Measurements from ENCODE around the gene OGFOD1.
A peak's percentile ranks its signal among the peaks of the same experiment; 100 is the strongest.

OGFOD1 gene

DNA sequence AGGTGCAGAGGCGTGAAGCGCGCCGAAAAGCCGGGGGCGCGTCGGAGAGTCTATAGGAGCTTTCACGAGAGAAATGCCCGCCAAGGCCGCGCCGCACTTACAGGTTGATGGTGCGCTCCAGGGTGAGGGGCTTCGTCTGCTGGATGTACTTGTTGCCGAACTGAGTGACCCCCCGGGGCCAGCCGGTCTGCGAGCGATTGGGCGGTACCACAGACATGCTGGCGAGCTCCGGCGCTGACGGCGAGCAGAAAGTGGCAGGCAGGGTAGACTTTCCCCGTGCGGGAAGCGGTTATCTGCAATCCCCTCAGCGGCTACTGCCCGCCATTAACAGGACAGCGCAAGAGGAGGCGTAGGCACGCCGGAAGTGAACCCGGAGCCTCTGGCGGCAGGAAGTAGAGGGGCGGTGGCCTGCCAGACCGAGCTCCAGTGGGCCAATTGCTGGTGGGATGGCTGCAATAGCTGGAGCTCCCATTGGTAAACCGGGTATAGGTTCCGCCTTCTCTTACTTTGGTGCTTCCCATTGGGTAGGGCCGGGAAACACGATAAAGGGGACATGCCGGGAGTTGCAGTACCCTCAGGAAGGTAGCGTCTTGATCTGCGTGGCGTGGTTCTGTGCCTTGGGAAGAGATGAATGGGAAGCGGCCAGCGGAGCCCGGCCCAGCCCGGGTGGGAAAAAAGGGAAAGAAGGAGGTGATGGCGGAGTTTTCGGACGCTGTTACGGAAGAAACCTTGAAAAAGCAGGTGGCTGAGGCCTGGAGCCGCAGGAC is at the start of gene OGFOD1, which contains the start of gene NUDT21:
OGFOD1 (plus strand) TSS at position 569 of the 767 bp plus-strand sequence; CDS start at position 628, 59 bp downstream.
NUDT21 (minus strand) TSS at position 347 of the 767 bp plus-strand sequence; CDS start at position 217, 130 bp downstream.
- DNase-seq, result peak; percentile 97

DNA sequence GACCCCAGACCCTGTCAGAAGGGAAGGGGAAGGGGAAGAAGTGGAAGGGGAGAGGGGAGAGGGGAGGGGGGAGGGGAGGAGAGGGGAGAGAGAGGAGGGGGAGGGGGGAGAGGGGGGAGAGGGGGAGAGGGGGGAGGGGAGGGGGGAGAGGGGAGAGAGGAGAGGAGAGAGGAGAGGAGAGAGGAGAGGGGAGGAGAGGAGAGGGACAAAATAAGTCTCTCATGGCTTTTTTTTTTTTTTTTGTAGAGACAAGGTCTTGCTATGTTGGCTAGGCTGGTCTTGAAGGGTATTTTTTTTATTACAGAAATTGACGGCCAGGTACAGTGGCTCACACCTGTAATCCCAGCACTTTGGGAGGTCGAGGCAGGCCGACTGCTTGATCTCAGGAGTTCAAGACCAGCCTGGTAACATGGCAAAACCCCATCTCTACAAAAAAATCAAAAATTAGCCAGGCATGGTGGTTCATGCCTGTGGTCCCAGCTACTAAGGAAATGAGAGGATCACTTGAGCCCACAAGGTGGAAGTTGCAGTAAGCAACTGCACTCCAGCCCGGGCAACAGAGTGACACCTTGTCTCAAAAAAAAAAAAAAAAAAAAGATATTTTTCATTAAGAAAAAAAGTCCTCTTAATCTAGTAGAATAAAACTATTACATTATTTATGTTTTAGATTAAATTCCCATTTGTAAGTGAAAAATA is 45.2 kb upstream of the OGFOD1 start:
- no peak for DNase-seq

DNA sequence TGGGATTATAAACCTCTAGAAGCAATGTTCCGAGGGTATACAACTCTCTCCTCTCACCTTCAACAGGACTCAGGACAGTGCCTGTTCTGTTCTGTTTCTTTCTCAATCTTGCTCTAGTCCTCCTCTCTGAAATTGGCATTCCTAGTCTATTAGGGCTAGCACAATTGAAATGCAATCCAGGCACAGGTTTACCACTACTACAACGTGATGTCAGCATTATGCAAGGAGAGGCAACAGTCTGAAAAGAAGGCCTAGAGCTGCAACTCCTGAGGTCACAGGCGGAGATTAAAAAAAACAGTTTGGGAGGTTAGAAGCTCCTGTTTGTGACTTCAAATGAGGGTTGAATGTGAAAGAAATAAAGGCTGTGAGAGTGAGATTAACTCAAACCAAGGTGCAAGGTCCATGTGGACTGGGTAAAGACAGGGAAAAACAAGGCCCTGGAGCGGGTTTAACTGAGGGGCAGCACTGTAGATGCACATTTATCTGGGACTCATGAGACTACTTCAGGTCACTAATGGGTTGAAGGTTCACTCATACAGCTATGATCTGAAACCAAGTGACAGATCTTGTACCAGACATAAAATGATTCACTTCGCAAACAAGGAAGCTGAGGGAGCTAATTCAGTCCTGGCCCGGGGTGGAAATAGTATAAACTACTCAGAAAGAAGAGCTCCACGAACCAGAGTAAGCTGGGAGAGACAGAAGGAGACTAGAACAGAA is 42.8 kb upstream of the OGFOD1 start:
- DNase-seq, result no peak

DNA sequence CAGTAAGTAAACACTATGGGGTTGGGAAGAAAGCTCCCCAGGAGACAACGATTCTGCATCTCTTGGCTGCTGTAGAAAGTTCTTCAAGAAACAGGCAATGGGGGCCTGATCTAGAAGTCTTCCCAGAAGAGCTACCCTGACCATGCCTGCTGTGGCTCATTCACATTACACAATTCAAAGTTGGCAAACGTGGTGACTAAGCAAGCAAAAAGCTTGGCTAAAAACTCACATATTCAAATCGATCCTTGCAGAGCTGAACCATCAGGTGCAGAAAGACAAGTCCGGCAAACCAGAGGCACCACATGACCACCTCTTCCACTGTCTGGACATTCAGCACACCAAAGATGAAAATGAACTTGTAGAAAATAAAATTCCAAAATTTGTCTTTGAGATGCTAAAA is 42.2 kb upstream of the OGFOD1 start:
- no peak for DNase-seq

DNA sequence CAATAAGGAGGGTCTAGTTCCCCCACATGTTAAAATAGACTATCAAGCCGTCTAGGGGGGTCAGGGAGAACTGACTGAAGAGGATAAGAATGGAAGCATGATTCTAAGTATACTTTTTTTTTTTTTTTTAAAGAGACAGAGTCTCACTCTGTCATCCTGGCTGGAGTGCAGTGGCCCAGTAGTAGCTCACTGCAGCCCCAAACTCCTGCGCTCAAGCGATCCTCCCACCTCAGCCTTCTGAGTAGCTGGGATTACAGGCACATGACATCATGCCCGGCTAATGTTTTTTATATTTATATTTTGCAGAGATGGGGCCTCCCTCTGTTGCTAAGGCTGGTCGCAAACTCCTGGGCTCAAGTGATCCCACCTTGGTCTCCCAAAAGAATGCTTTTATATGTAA is 40.2 kb upstream of the OGFOD1 start:
- peak; percentile 35 for DNase-seq

DNA sequence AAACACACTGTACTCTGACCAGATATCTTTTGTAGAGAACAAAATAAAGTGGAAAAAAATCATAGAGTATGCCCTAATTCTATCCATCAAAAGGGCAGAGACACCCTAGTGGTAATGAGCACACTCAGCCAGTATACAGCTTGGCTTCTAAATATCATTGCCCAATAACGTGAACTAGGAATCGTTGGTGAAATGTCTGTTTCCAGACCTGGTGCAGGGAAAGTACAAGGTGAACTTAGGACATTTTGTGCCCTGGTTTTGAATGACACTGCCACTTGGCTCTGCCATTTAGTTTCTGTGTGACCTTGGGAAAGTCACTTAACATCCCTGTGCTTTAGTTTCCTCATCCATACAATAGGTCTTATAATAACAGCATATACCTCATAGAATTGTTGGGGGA is 39.7 kb upstream of the OGFOD1 start:
- DNase-seq, result no peak

DNA sequence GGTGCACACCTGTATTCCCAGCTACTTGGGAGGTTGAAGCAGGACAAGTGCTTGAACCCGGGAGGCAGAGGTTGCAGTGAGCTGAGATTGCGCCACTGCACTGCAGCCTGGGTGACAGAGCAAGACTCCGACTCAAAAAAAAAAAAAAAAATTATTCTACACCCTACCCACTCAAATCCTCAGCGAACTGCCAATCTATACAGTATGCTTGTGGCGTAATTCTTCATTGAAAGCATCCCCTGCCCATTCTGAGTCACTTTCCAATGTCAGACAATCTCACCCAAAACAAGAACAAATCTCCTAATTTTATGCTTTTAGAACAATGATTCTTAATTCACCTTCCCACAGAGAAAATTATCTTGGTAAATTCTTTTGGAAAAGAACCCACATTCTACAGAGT is 38.0 kb upstream of the OGFOD1 start:
- no peak for DNase-seq

DNA sequence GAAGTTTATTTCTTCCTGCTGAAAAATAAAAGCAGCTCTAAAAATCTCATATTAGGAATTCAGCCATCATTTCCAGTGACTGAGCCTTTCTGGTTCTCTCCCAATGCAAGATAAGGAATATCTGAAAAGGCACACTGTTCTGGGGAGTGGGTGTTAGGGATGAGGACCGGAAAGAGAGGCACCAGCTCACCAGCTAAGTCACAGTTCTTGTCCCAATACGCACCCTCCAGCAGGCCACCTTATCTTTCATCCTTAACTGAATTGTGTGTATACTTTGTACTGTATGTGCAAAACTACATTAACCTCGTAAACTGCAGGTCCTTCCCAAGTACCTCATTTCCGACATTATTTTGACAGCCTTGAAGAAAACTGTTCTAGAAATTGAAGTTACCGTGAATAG is 37.0 kb upstream of the OGFOD1 start:
- no peak for DNase-seq

DNA sequence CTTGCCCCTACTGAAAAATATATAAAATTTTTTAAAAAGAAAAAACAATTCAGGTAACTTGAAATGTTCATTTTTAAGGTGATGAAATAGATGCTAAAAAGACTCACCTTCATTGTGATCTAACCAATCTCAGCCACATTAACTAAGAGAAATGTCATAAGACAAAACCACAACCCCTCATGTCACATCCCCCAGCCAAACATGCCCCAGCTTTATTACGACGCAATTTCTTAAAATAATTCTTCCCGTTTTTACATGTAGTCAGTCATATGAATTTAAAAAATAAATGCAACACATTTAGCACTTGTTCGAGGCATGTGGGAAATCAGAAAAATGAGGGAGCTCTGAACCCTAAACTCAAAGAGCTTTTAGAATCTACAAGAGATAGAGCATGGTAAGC is 35.5 kb upstream of the OGFOD1 start:
- no peak for DNase-seq

DNA sequence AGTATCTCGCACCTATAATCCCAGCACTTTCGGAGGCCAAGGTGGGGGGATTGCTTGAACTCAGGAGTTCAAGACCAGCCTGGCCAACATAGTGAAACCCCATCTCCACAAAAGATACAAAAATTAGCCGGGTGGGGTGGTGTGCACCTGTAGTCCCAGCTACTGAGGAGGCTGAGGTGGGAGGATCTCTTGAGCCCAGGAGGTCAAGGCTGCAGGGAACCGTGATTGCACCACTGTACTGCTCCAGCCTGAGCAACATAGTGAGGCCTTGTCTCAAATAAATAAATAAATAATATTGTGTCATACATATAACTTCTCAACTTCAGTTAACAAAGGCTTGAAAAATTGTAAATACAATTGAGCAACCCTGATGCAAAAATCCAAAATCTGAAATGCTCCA is 34.2 kb upstream of the OGFOD1 start:
- DNase-seq, result no peak

DNA sequence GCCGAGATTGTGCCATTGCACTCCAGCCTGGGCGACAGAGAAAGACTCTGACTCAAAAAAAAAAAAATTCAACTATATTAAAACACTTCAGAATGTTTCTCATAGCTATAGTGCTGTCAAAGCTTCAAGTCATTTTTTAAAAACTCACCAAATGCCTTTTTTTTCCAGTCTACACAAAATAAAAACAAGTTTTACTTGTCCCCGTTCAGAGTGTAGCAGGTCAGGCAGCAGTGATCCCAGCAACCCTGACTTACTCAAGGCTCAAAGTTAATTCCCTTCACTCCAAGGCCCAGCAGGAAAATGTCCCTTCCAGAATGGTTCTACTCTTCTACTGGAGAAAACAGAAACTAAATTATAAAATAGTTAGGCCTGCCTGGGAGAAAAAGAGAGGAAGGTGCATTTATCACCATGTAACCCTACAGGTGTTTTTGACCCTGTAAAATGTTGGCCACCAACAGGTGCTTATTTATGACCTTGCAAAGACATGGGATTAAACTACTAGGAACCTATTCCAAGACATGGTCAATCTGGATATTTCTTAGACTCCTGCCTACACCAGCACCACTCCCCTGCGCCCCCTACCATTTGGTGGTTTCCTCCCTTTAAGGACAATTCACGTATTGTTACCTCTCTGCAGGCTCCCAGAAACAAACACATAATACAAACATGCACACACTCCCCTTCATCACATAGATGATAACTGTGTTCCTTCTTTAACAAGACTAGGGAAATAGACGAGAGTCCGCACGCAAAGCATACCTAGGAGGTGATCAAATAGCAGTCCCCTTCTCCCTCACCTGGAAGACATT is 31.4 kb upstream of the OGFOD1 start:
- no peak for DNase-seq

DNA sequence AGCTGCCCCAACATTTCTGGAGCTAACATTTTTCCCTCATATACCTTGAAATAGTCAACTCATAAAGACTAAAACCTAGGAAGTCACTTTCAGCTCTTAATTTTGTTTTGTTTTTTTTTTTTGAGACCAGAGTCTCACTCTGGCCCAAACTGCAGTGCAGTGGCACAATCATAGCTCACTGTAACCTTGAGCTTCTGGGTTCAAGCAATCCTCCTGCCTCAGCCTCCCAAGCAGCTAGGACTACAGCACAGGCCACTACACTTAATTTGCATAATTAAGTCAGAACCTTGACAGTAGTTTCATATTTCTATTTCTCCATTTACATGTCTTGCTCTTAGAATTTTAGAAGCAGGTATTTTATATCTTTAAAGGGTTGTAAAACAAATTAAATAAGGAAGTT is 30.7 kb upstream of the OGFOD1 start:
- DNase-seq, result no peak

DNA sequence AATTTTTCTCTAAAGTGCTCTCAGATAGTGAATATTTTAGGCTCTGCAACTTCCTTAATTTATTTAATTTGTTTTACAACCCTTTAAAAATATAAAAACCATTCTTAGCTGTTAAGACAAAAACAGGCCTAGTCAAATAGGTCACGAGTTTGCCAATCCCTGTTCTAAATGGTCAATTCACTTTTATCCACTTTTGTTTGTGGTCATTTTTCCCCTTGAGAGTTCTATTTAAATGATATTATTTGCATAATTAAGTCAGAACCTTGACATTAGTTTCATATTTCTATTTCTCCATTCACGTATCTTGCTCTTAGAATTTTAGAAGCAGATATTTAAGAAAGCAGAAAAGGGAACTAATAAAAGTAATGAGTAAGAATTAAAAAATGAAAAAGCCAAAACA is 30.0 kb upstream of the OGFOD1 start:
- no peak for DNase-seq

DNA sequence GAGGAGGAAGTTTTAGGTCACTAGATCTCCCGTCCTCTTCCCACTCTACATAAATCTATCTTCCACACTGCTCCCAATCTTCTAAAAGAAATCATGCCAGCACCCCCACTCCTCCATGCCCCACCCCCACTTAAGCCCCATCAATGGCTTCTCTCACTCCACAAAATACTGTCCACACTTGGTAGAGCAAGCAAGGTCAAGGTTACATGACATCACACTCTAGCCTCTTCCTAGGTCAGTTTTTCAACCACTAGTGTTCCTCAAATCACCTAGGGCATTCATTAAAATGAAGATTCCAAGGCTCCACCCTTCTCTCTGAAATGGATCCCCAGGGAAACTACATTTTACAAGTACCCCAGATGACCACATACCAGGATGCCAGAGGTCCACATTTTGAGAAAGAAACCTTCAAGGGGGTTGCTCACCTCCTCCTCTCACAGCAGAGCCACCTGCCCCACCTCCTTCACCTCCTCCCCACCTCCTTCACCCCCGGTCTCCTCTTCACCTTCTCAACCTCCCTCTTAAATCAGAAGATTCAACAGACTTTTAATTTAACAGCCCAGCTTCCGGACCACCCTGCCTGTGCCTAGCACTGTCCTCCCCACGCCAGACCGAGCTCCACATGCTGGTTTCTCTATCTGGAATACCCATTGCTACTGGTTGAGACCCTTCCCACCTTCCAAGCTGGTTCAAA is 29.2 kb upstream of the OGFOD1 start:
- no peak for DNase-seq

DNA sequence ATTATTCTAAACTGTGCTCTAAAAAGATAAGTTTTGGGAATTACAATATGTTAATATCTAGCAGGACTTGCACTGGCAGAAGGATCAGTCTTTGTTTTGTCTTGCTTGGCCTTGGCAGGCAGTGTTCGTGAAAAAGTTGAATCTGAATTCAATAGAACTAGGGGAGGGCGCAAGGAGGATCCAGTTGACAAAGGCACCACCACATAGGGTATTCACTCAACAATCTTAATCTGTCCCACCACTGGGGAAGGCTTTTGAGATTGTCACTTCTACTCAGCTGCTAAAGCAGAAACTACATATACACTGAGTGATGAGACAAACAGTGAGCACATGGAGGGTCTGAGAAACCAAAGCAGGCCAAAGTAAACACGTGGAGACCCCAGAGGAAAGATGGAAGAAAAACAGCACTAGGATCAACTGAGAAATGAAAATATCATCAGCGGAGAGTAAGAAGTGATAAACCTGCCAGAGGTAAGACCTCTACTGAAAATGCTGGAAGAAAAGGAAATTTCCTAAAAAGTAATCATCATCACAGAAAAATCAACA is 28.4 kb upstream of the OGFOD1 start:
- no peak for DNase-seq

DNA sequence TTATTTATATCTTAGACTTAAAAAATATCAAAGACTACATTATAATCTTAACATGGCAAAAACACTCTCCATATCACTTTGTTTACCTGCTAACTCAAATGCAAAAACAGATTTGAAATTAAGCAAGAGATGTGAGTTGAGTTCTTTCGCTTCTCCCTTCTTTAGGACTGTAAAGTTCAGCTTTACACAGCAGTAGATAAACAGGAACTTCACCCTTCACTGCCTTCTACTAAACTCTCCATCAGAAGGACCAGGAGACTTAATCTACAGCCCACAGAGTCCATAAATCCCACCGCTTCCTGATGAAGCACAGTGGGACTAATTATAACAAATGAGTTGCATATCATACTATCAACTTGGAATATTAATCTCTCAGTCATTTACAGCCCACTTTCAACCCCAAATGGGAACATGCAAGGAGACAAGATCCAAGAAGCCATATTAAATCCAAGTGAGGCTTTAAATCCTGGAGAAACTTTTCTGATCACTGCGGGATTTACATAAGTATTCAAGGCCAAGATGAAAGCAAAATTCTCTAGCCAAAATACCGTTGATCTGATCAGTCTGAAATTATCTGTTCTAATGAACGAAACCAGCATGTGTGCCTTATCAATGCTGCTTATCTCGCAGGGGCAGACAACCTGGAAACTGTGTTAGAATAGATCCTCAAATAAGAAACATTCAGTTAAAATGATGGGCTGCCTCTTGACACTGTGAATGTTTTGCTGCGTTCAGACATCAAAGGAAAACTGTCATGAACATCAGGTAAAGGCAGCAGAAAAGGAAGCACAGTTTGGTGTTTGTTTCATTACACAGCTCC is 27.6 kb upstream of the OGFOD1 start:
- no peak for DNase-seq

DNA sequence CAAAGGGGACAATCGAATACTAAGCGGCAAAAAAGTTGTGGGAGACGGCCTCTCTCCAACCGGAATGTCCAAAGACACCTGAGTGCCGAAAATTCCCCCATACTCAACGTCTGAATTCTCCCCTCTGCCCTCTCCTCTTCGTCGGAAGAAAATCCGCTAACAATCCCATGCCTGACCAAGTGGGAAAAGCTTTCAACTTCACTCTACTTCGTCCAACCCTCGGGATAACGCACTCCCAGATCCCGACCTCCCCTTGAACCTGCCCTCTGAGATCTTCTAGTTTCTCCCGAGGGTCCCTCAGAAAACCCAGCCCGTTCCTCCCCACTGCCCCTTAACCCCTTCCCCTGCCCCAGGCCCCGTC is 27.0 kb upstream of the OGFOD1 start:
- DNase-seq, result no peak

DNA sequence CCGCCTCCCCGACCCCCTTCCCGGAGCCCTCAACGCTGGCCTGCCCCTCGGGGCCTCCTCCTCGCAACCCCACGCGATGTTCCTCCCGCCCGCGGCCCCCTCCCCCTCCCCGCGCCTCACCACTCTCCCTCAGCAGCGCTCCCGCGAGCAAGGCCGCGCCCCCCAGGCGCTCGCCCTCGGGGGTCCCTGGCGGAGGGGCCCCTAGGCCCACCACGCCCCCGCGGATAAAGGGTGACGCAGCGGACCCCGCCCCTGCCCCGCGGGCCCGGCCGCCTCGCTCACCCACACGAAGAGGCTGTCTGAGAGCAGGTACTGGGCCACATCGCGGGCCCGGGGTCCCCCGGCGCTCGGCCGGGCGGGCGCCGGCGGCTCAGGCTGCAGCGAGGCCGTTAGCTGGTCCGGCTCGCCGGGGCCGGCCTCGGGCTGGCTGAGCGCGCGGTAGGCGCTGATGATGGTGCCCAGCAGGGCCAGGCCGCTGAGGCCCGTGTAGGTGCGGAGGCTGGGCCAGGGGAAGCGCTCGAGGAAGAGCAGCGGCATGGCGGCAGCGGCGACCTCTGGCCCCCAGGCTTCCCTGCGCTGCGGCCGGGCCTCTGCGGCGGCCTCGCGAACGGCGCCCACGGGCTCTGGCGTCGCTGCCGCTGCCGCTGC is 26.4 kb upstream of the OGFOD1 start:
- peak; percentile 6 for DNase-seq

DNA sequence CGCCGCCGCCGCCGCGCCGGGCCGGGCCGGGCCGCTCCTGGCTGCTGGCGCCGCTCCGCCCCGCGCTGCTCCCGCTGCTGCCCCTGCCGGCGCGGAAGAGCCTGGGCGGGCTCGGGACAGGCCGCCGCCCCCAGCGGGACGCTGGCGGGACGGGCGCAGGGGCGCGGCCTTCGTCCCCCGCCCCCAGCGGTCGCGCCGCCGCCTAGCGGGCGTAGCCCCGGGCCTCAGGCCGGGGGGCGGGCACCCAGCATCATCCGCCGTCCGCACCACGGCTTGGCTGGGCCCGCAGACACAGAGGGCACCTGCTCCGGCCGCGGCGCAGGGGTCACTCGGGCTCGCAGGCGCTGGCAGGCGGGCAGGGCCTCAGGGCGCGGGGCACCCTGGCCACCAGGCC is 25.9 kb upstream of the OGFOD1 start, which contains the start of gene AMFR:
AMFR (minus strand) TSS at position 107 of the 394 bp plus-strand sequence. CDS start 218 bp downstream, outside the sequence.
- DNase-seq, result peak; percentile 77

DNA sequence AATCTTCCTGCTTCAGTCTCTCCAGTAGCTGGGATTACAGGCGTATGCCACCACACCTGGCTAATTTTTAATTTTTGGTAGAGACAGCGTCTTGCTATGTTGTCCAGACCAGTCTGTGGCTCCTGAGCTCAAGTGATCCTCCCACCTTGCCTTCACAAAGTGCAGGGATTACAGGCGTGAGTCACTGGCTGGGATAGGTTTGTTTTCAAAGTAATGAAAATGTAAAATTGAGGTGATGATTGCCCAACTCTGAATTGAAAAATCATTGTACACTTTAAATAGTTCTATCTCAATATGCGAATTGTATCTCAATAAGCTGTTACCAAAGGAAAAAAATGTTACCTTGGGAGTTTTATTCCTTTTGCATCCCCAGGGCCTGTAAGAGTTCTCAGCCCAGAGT is 24.8 kb upstream of the OGFOD1 start:
- peak; percentile 14 for DNase-seq
